NCI-H2171 treated with DMSO at 0.1 percent for 48 hours (cell line): Measurements from ENCODE around the gene LHX4.

Source experiments
- DNase-seq: peaks from one replicate; lab custom pipeline; 2025; lab: John Stamatoyannopoulos, UW

LHX4 gene

GRCh38 chr1:180309338-180309737, 79.3 kb downstream of the LHX4 start:
- no peak for DNase-seq

DNA sequence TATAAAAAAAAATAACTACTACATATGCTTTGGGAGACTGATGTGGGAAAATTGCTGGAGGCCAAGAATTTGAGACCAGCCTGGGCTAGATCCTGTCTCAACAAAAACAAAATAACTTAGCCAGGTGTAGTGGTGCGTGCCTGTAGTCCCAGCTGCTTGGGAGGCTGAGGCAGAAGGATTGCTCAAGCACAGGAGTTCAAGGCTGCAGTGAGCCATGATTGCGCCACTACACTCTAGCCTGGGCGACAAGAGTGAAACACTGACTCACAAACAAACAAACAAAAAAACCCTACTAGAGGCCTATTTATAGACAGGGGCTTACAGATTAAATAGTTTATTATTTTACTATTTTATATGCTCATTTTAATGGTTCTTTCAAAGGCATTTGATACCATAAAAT, 80.0 kb downstream of the LHX4 start:
- peak; percentile 47 for DNase-seq

GRCh38 chr1:180311011-180311730, 81.1 kb downstream of the LHX4 start:
- DNase-seq = no peak

GRCh38 chr1:180312926-180313325, 82.9 kb downstream of the LHX4 start:
- no peak for DNase-seq

DNA sequence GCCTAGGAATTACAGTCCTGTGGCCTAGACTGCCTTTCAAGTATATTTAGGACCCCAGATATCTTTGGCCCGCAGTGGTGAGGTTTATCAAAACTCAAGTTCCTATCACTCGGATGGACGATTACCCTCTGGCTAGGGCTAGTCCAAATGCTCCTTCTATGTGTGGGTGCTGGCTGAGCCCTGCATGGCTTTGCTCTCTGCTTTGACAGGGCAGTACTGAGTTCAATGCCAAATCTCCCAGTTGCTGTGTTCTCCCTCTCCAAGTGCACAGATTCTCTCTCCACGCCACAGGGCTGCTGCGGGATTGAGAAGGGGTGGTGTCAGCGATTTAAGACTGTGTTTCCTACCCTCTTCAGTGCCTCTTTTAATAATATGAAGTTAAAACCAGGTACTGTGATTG, 97.0 kb downstream of the LHX4 start:
- no peak for DNase-seq
